MV-4-11 (cell line): ENCODE measurements around the gene TIMM50.
A peak's percentile ranks its signal among the peaks of the same experiment; 100 is the strongest.

Experiments
- DNase-seq: peaks from one replicate; lab custom pipeline; 2025; lab: John Stamatoyannopoulos, UW

The TIMM50 gene

DNA sequence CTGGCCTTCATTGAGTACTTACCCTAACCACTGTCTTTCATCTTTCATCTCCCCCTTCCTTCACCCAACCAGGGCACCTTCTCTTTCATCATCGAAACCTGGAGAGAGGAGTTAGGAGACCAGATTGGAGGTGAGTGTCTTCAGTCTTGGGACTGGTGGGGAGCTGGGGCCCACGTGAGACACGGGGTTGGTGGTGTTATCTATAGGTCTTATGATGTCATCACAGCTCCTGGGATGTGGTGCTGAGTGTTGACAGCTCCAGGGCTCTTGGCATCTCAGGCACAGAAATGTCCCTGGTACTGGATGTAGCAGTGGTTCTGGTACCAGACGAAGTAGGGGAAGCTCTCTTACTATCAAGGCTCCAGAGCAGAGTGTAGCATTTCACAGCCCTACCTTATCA lies 19.9 kb downstream of the TIMM50 start:
- no peak for DNase-seq

- no peak for DNase-seq
Observed at GRCh38 chr19:39501340-39501739, 20.7 kb downstream of the TIMM50 start.

- peak; percentile 46 for DNase-seq
Observed at GRCh38 chr19:39502640-39503417, 22.2 kb downstream of the TIMM50 start.

- DNase-seq, result no peak
Observed at GRCh38 chr19:39506598-39506943, 25.9 kb downstream of the TIMM50 start.

DNA sequence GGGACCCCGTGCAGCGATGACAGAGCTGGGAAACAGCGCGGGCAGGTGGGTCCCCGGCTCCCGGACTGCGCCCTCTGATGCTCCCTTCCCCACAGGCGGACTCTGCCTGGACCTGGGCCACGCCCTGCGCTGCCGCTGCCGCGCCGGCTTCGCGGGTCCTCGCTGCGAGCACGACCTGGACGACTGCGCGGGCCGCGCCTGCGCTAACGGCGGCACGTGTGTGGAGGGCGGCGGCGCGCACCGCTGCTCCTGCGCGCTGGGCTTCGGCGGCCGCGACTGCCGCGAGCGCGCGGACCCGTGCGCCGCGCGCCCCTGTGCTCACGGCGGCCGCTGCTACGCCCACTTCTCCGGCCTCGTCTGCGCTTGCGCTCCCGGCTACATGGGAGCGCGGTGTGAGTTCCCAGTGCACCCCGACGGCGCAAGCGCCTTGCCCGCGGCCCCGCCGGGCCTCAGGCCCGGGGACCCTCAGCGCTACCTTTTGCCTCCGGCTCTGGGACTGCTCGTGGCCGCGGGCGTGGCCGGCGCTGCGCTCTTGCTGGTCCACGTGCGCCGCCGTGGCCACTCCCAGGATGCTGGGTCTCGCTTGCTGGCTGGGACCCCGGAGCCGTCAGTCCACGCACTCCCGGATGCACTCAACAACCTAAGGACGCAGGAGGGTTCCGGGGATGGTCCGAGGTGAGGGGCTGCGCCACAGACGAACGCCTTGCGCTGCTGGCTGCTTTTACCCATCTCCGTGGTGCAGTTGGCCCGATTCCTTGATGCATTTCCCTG lies 26.5 kb downstream of the TIMM50 start:
- peak; percentile 57 for DNase-seq

DNA sequence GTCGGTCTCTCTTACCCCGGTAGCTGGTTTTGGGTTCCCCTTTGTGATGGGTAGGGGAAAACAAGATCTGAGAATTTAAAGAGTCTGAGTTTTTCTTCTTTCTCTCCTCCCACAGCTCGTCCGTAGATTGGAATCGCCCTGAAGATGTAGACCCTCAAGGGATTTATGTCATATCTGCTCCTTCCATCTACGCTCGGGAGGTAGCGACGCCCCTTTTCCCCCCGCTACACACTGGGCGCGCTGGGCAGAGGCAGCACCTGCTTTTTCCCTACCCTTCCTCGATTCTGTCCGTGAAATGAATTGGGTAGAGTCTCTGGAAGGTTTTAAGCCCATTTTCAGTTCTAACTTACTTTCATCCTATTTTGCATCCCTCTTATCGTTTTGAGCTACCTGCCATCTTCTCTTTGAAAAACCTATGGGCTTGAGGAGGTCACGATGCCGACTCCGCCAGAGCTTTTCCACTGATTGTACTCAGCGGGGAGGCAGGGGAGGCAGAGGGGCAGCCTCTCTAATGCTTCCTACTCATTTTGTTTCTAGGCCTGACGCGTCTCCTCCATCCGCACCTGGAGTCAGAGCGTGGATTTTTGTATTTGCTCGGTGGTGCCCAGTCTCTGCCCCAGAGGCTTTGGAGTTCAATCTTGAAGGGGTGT lies 27.2 kb downstream of the TIMM50 start:
- DNase-seq, result no peak

DNA sequence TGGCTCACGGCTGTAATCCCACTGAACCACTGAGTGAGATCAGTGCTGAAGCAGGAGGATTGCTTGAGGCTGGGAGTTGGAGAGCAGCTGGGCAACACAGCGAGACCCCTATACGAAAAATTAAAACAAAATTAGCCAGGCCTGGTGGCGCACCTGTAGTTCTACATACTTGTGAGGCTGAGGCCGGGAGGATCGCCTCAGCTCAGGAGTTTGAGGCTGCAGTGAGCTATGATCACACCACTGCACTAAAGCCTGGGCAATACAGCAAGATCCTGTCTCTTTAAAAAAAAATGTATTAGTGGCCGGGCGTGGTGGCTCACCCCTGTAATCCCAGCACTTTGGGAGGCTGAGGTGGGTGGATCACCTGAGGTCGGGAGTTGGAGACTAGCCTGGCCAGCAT lies 28.0 kb downstream of the TIMM50 start:
- no peak for DNase-seq

DNA sequence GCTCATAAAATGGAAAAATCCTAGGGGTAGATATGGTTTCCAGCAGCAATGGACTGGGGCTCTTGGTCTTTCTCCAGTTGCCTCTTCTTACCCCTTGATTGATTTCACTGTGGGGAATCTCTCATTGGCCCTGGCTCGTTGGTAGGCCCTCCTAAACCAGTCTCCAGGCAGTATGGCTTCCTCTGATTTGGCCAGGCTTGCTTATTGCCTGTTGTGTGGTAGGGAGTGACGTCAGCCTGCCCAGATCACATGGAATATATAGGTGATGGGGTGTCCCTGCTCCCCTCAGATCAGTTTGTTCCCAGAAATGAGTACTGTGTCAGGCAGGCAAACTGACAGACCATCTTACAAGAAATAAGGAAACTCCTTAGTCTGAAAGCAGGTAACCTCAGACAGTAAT lies 28.6 kb downstream of the TIMM50 start:
- no peak for DNase-seq

DNA sequence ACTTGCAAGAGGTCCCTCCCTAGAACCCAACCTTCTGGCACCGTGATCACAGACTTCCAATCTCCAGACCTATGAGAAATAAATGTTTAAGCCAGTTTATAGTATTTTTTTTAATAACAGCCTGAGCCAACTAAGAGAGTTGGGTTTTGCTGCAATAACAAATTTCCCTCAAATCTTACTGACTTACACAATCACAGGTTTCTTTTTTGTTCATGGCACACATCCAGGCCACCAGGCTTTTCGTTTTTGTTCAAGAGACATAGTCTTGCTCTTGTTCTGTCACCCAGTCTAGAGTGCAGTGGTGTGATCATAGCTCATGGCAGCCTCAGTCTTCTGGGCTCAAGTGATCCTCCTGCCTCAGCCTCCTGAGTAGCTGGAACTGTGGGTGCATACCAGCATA lies 32.4 kb downstream of the TIMM50 start:
- peak; percentile 15 for DNase-seq

DNA sequence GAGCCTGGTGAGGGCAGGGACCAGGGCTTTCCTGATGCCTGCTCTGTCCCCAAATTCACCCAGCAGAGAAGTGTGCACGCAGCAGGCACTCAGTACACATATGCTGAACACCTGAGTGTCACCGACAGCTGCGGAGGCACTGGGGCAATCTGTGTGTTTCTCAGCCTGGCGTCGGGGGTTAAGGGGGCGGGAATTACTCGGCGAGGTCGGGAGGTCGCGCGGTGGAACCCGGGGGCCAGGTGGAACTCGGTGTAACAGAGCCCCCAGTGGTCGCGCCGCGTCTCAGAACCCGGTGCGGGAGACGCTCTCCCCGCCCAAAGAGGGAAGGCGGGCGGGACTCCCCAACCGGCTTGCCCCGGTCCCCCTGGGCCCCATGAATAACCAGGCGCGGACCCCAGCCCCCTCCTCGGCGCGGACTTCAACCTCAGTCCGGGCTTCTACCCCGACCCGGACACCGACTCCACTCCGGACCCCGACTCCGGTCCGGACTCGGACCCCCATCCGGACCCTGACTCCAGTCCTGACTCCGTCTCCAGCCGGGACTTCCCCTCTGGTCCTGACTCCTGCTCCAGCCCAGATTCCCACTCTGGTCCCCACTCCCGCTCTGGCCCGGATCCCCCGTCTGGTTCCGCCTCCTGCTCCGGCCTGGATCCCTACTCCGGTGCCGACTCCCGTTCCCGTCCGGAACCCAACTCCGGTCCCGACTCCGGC lies 34.4 kb downstream of the TIMM50 start, which contains the start of gene SELENOV:
SELENOV (plus strand) TSS at position 300 of the 711 bp plus-strand sequence; CDS start at position 374, 74 bp downstream.
- no peak for DNase-seq

DNA sequence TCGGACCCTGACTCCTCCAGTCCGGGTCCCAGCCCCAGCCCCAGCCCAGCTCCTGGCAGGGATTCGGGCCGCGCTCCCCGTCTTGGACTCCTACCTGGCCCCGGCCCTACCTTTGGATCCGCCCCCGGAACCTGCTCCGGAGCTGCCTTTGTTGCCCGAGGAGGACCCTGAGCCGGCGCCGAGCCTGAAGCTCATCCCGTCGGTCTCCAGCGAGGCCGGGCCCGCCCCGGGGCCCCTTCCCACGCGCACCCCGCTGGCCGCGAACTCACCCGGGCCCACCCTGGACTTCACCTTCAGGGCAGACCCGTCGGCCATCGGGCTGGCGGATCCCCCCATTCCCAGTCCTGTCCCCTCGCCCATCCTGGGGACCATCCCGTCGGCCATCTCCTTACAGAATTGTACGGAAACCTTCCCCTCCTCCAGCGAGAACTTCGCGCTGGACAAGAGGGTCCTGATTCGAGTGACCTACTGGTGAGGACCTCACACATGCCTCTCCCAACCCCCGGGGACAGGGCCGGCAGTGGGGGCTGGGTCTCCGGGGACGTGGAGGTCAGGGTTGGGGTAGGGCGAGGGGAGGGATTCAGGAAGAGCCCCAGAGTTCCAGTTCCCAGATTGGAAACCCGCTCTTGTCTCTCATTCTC lies 35.0 kb downstream of the TIMM50 start:
- DNase-seq, result no peak

GRCh38 chr19:39516270-39516669 lies 35.6 kb downstream of the TIMM50 start:
- DNase-seq, result peak; percentile 69

GRCh38 chr19:39517432-39517831 lies 36.8 kb downstream of the TIMM50 start:
- no peak for DNase-seq

GRCh38 chr19:39518458-39518857 lies 37.8 kb downstream of the TIMM50 start:
- no peak for DNase-seq

DNA sequence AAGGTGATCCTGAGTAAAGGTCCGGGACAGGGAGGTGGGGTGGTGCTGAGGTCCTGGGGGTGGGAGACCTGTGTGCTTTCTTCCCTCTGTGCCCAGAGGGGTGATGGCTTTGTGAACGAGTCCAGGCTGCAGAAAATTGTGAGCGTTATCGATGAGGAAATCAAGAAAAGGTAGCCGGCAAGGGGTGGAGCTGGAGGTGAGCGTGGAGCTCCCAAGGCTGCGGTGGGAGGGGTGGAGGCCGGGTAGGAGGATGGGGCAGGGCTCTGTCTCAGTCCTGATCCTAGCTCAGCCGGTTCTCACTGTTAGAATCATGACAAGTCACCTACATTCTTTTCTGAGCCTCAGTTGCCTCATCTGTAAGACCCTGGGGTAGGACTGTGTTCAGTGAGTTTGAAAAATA lies 38.3 kb downstream of the TIMM50 start:
- no peak for DNase-seq

GRCh38 chr19:39520541-39521484 lies 40.2 kb downstream of the TIMM50 start:
- DNase-seq, result no peak

GRCh38 chr19:39524495-39524894 lies 43.9 kb downstream of the TIMM50 start:
- peak; percentile 84 for DNase-seq

DNA sequence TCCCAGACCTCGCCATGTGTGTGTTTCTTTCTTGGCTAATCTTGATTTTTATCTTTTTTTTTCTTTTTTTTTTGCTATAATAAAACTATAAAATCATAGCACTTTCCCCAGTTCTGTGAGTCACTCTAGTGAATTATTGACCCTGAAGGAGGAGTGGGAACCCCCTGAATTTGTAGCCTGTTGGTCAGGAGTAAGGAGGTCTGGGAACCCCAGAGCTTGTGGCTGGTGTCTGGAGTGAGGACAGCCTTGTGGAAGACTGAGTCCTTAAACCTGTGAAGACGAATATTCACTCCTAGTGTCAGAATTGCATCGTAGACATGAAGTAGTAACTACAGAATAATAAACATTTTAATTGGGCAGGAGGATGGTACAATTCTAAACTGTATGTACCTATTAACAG lies 44.6 kb downstream of the TIMM50 start:
- no peak for DNase-seq

GRCh38 chr19:39531834-39532232 lies 51.2 kb downstream of the TIMM50 start:
- no peak for DNase-seq

- peak; percentile 96 for DNase-seq
Observed at GRCh38 chr19:39532233-39533002, 51.8 kb downstream of the TIMM50 start, which contains the start of gene EID2B. TSS of gene EID2B (minus strand) at chr19:39532852. CDS start at chr19:39532802, 50 bp downstream.
